Mesendoderm (in vitro differentiated cells): ENCODE data around the gene MYOF.

ENCODE experiments used
- DNase-seq: peaks from one replicate; pipeline ENCODE4 v3.0.0; 2013
- H2AK5ac ChIP-seq: 2 replicates; pipeline ENCODE4 v1.6.1; 2013; ENCODE audit warnings: low read length, inconsistent platforms
- H2BK120ac ChIP-seq: 2 replicates; pipeline ENCODE4 v1.6.1; 2013; ENCODE audit warnings: low read depth, mild to moderate bottlenecking, low read length, moderate library complexity, mixed read lengths
- H2BK15ac ChIP-seq: replicated peaks from 2 replicates; pipeline ENCODE4 v1.6.1; 2013; ENCODE audit warnings: low read depth, mild to moderate bottlenecking, moderate library complexity
- H2BK5ac ChIP-seq: 2 replicates; pipeline ENCODE4 v1.6.1; 2013; ENCODE audit warnings: low read length, inconsistent platforms
- H3K18ac ChIP-seq: 2 replicates; pipeline ENCODE4 v1.6.1; 2013; ENCODE audit warnings: mild to moderate bottlenecking, low read length, mixed read lengths
- H3K23ac ChIP-seq: one replicate; pipeline ENCODE4 v1.6.1; 2013; ENCODE audit warnings: low read length
- H3K27ac ChIP-seq: 2 replicates; pipeline ENCODE4 v1.5.1; 2013; ENCODE audit warnings: low read depth, mild to moderate bottlenecking, inconsistent platforms, low read length, moderate library complexity
- H3K27me3 ChIP-seq: 2 replicates; pipeline ENCODE4 v1.6.1; 2013; ENCODE audit warnings: low read length, control low read depth, mild to moderate bottlenecking, inconsistent platforms; ENCODE audit not compliant: insufficient read depth, poor library complexity
- H3K36me3 ChIP-seq: 2 replicates; pipeline ENCODE4 v1.6.1; 2013; ENCODE audit warnings: low read length, inconsistent platforms; ENCODE audit not compliant: control insufficient read depth, insufficient read depth
- H3K4ac ChIP-seq: one replicate; pipeline ENCODE4 v1.6.1; 2013; ENCODE audit warnings: low read depth, mild to moderate bottlenecking, low read length, moderate library complexity
- H3K4me1 ChIP-seq: 2 replicates; pipeline ENCODE4 v1.6.1; 2013; ENCODE audit warnings: low read depth, low read length, inconsistent platforms; ENCODE audit not compliant: control insufficient read depth
- H3K4me2 ChIP-seq: 2 replicates; pipeline ENCODE4 v1.6.1; 2013; ENCODE audit warnings: low read length
- H3K4me3 ChIP-seq: 2 replicates; pipeline ENCODE4 v1.5.1; 2013; ENCODE audit warnings: mild to moderate bottlenecking, low read length
- H3K56ac ChIP-seq: one replicate; pipeline ENCODE4 v1.6.1; 2013; ENCODE audit warnings: low read length
- H3K79me1 ChIP-seq: 2 replicates; pipeline ENCODE4 v1.6.1; 2013; ENCODE audit warnings: low read length, inconsistent platforms
- H3K79me2 ChIP-seq: 2 replicates; pipeline ENCODE4 v1.6.1; 2013; ENCODE audit warnings: mild to moderate bottlenecking, low read length; ENCODE audit not compliant: control insufficient read depth, insufficient read depth
- H3K9ac ChIP-seq: 2 replicates; pipeline ENCODE4 v1.6.1; 2013; ENCODE audit warnings: low read length, inconsistent platforms
- H4K5ac ChIP-seq: one replicate; pipeline ENCODE4 v1.6.1; 2013; ENCODE audit warnings: low read length
- H4K8ac ChIP-seq: one replicate; pipeline ENCODE4 v1.6.1; 2013; ENCODE audit warnings: low read depth, mild to moderate bottlenecking, control low read depth, low read length, moderate library complexity
- WGBS: extraction: QIAGEN DNeasy Blood & Tissue Kit; methylation state at CpG from one replicate; pipeline ENCODE4 v1.1.7; 2013; ENCODE audit warnings: low lambda C conversion rate, missing lambda C conversion rate; ENCODE audit not compliant: insufficient coverage; ENCODE audit errors: extremely low coverage; 5-methylcytosine and 5-hydroxymethylcytosine counted together

Gene MYOF

DNA sequence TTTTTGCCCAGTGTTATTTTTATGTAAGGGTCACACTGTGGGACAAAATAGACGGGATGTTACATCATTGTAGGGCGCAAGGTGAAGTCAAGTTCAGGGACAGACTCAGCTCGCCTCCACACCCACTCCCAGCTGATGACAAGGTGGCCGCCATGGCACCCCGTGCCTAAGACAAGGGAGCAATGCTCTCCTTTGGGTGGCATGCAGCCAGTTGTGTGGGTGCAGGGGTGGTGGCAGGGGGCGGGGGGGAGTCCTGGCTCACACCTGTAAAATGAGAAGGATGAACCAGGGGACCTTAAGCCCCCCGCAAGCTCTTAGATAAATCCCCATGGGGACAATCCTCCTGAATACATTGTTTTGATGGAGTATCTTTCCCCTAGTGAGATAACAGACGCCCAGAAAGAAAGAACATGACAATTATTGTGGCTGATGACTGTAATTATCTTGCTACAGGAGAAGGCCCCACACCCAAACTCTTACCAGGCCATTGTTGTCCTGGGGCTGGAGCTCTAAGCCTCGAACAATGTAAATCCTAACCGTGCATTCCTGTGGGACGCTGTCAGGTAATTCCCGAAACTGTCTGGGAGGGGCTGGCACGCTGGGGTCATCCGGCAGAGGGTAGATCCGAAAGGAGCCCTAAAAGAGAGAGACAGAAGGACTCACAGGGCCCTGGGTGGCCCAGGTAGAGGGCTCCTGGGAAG is 148.7 kb downstream of the MYOF start:
- H3K23ac ChIP-seq = no peak overlapping the region
- WGBS = no CpG with 5 or more reads among the region's 15 CpGs

DNA sequence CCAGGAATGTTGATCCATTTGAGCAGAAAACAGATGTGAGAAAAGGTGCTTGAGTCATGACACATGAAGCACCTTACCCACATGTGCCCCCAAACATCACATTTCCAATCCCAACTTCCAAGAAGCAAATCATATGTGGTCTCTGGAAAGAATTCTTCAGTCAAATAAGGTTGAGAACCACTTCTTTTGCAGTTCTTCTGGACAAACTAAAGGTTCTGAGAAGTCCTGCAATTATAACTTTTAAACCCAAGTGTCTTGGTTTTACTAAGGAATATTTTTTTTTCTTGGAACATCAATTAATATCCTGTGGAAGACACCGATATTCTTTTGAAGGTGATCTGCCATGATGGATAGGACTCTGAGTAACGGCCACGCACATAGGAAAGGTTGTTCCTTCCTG is 151.3 kb downstream of the MYOF start:
- no peaks in the 10 kb centered on the region for H3K27me3 ChIP-seq
- H3K79me1 ChIP-seq = no peaks in the 10 kb centered on the region
- H3K4me1 ChIP-seq = peaks cover 17% of the 10 kb centered on the region
- H3K18ac ChIP-seq = no peak overlapping the region
- no peaks in the 10 kb centered on the region for H3K79me2 ChIP-seq
- H3K9ac ChIP-seq = no peak overlapping the region
- no CpG with 5 or more reads among the region's 3 CpGs for WGBS
- no peak for DNase-seq
- no peak overlapping the region for H3K4me2 ChIP-seq
- no peak overlapping the region for H2BK15ac ChIP-seq
- H3K4me3 ChIP-seq = no peak overlapping the region
- H3K36me3 ChIP-seq = no peaks in the 10 kb centered on the region
- no peak overlapping the region for H3K27ac ChIP-seq
- no peak overlapping the region for H3K23ac ChIP-seq
- no peak overlapping the region for H2BK120ac ChIP-seq
- H2BK5ac ChIP-seq = peak overlapping the region; percentile 20
- no peak overlapping the region for H4K5ac ChIP-seq
- H4K8ac ChIP-seq = no peak overlapping the region
- peak overlapping the region; percentile 11 for H3K56ac ChIP-seq
- H2AK5ac ChIP-seq = peak overlapping the region; percentile 53
- H3K4ac ChIP-seq = peak overlapping the region; percentile 77

More for the DNA sequence above, 148.7 kb downstream of the MYOF start:
- Histone ChIP-seq H3K4ac (peak overlapping the region; percentile 95), H3K18ac (peak overlapping the region; percentile 54), H2BK15ac (peak overlapping the region; percentile 14), H2AK5ac (no peak overlapping the region), H2BK5ac (peak overlapping the region; percentile 95), H4K5ac (no peak overlapping the region), H3K4me2 (no peak overlapping the region), H3K27ac (peak overlapping the region; percentile 77), H3K4me1 (peaks cover 17% of the 10 kb centered on the region), H3K27me3 (no peaks in the 10 kb centered on the region), H3K36me3 (no peaks in the 10 kb centered on the region), H3K4me3 (no peak overlapping the region), H3K56ac (peak overlapping the region; percentile 85), H2BK120ac (peak overlapping the region; percentile 56), H3K9ac (peak overlapping the region; percentile 28), H3K79me2 (no peaks in the 10 kb centered on the region), H4K8ac (peak overlapping the region; percentile 67), H3K79me1 (no peaks in the 10 kb centered on the region)
- DNase-seq = peak; percentile 98

DNA sequence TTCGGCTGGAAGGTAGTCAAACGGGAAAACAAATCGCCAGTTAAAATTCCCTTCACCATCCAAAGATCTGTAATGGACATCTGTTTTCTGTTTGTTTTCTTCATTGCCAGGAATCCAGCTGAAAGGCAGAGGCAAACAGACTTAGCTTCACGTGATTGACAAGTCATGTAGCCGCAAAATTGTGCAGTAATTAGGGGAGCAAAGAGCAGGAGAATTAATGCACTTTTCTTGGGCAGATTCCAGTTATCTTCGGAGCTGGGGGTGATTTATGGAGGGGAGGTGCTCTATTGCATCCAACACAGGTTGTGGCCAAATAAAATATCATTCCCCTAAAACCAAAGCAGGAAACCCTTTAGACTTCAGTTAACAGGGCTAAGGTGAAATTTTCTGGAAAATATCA is 162.2 kb downstream of the MYOF start:
- H3K4me2 ChIP-seq = no peak overlapping the region
- H2BK15ac ChIP-seq = no peak overlapping the region
- no peak overlapping the region for H3K4me3 ChIP-seq
- peak overlapping the region; percentile 57 for H3K56ac ChIP-seq
- H2BK5ac ChIP-seq = peak overlapping the region; percentile 53
- H2AK5ac ChIP-seq = peak overlapping the region; percentile 75
- no peaks in the 10 kb centered on the region for H3K79me2 ChIP-seq
- no CpG with 5 or more reads among the region's 6 CpGs for WGBS
- H3K27me3 ChIP-seq = no peaks in the 10 kb centered on the region
- peak overlapping the region; percentile 2 for H2BK120ac ChIP-seq
- H3K4ac ChIP-seq = peak overlapping the region; percentile 93
- peak overlapping the region; percentile 81 for H3K18ac ChIP-seq
- no peak overlapping the region for H4K8ac ChIP-seq
- no peaks in the 10 kb centered on the region for H3K79me1 ChIP-seq
- H3K4me1 ChIP-seq = peaks cover 12% of the 10 kb centered on the region
- no peak overlapping the region for H3K27ac ChIP-seq
- DNase-seq = no peak
- no peaks in the 10 kb centered on the region for H3K36me3 ChIP-seq
- H3K23ac ChIP-seq = no peak overlapping the region
- H3K9ac ChIP-seq = no peak overlapping the region
- H4K5ac ChIP-seq = peak overlapping the region; percentile 92

DNA sequence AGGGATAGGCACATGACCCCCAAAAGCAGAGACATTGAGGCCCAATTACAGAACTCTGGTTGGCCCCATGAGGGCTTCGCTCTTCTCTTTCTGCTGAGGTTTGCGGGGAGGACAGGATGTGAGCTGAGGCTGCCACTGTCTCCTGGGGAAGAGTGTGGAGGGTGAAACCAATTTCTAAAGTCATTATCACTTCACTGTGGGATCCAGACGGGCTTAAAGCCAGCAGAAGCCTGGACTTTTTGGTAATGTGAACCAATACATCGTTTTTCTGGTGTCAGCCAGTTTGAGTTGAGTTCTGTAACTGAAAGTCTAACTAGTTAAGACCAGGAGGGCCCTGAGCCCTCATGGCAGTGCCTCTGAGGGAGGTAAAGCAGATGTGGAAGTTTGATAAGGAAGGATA is 163.0 kb downstream of the MYOF start:
- no CpG with 5 or more reads among the region's 4 CpGs for WGBS
- H3K56ac ChIP-seq = peak overlapping the region; percentile 79
- H4K8ac ChIP-seq = no peak overlapping the region
- H2AK5ac ChIP-seq = peak overlapping the region; percentile 96
- no peak overlapping the region for H3K4me3 ChIP-seq
- peak overlapping the region; percentile 69 for H3K18ac ChIP-seq
- H3K79me2 ChIP-seq = no peaks in the 10 kb centered on the region
- no peak overlapping the region for H3K23ac ChIP-seq
- H3K27ac ChIP-seq = peak overlapping the region; percentile 43
- H3K4me1 ChIP-seq = peaks cover 12% of the 10 kb centered on the region
- peak overlapping the region; percentile 16 for H3K9ac ChIP-seq
- peak overlapping the region; percentile 47 for H2BK120ac ChIP-seq
- no peak overlapping the region for H2BK15ac ChIP-seq
- peak overlapping the region; percentile 23 for H3K4ac ChIP-seq
- no peaks in the 10 kb centered on the region for H3K27me3 ChIP-seq
- H3K79me1 ChIP-seq = no peaks in the 10 kb centered on the region
- H3K4me2 ChIP-seq = no peak overlapping the region
- peak; percentile 53 for DNase-seq
- no peaks in the 10 kb centered on the region for H3K36me3 ChIP-seq
- peak overlapping the region; percentile 53 for H2BK5ac ChIP-seq
- no peak overlapping the region for H4K5ac ChIP-seq

DNA sequence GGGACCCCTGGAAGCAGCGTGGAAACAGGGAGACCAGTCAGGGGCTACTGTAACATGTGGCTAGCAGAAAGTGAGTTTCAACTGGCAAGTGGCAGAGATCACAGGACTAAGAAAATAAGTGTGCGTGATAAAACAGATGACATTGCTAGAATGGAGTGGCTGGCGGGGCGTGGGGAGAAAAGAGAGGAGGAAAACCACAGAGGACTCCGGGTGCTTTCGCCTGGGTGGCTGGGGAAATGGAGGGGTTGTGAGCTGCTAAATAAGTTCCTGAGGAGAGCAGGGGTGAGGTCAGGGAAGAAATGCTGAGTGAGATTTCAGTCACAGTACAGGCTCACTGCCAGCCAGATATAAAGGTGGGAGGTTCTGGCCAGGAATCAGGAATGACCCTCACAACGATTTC is 166.9 kb downstream of the MYOF start:
- Histone ChIP-seq H2BK120ac (peak overlapping the region; percentile 99), H4K8ac (peak overlapping the region; percentile 78), H3K79me2 (no peaks in the 10 kb centered on the region), H3K9ac (peak overlapping the region; percentile 67), H3K23ac (peak overlapping the region; percentile 10), H3K4me2 (no peak overlapping the region), H3K36me3 (no peaks in the 10 kb centered on the region), H3K4me3 (no peak overlapping the region), H3K27me3 (no peaks in the 10 kb centered on the region), H4K5ac (peak overlapping the region; percentile 8), H2AK5ac (peak overlapping the region; percentile 71), H2BK15ac (no peak overlapping the region), H3K79me1 (no peaks in the 10 kb centered on the region), H3K4me1 (peaks cover 12% of the 10 kb centered on the region), H2BK5ac (peak overlapping the region; percentile 99), H3K18ac (peak overlapping the region; percentile 100), H3K56ac (peak overlapping the region; percentile 89), H3K27ac (peak overlapping the region; percentile 64), H3K4ac (peak overlapping the region; percentile 90)
- no CpG with 5 or more reads among the region's 7 CpGs for WGBS
- no peak for DNase-seq
